OCI-LY1 (cell line): ENCODE data around the gene STK39.

Source experiments
- H2AFZ ChIP-seq: fragments of 200-600 bp; sonication (generic), shearing (Covaris generic); 2 replicates; pipeline ENCODE4 v1.6.0; 2014; ENCODE audit warnings: antibody characterized with exemption, mild to moderate bottlenecking, low read length
- H3F3A ChIP-seq: fragments of 200-600 bp; sonication (generic), shearing (Covaris generic); 2 replicates; pipeline ENCODE4 v1.6.0; 2014; ENCODE audit warnings: mild to moderate bottlenecking, antibody characterized with exemption, low read length, moderate library complexity; ENCODE audit not compliant: insufficient read depth
- H3K27ac ChIP-seq: fragments of 200-600 bp; sonication (generic); 2 replicates; pipeline ENCODE4 v1.5.1; 2014; ENCODE audit warnings: low read length, mixed run types, mild to moderate bottlenecking, low read depth; ENCODE audit not compliant: poor library complexity, severe bottlenecking
- H3K27me3 ChIP-seq: fragments of 200-600 bp; sonication (generic); 2 replicates; pipeline ENCODE4 v1.6.0; 2014; ENCODE audit warnings: antibody characterized with exemption, mild to moderate bottlenecking, low read length, moderate library complexity; ENCODE audit not compliant: insufficient read depth
- H3K36me3 ChIP-seq: fragments of 200-600 bp; sonication (generic); 2 replicates; pipeline ENCODE4 v1.6.1; 2014; ENCODE audit warnings: mild to moderate bottlenecking, antibody characterized with exemption, low read length, moderate library complexity, mixed read lengths; ENCODE audit not compliant: insufficient read depth
- H3K4me1 ChIP-seq: fragments of 200-600 bp; sonication (generic); 2 replicates; pipeline ENCODE4 v1.5.1; 2014; ENCODE audit warnings: mild to moderate bottlenecking, low read length, moderate library complexity; ENCODE audit not compliant: insufficient read depth, severe bottlenecking
- H3K4me2 ChIP-seq: fragments of 200-600 bp; sonication (generic), shearing (Covaris generic); 2 replicates; pipeline ENCODE4 v1.6.1; 2014; ENCODE audit warnings: low read length
- H3K4me3 ChIP-seq: fragments of 200-600 bp; sonication (generic); 2 replicates; pipeline ENCODE4 v1.5.1; 2014; ENCODE audit warnings: low read length, low read depth, mild to moderate bottlenecking, mixed read lengths; ENCODE audit not compliant: poor library complexity, severe bottlenecking
- H3K79me2 ChIP-seq: fragments of 200-600 bp; shearing (Covaris generic); 2 replicates; pipeline ENCODE4 v1.6.1; 2016; ENCODE audit warnings: mixed run types, low read length, mixed read lengths; ENCODE audit not compliant: insufficient read depth
- H3K9ac ChIP-seq: fragments of 200-600 bp; sonication (generic), shearing (Covaris generic); 2 replicates; pipeline ENCODE4 v1.6.1; 2014; ENCODE audit warnings: mild to moderate bottlenecking, low read length, mixed read lengths
- H3K9me2 ChIP-seq: fragments of 200-600 bp; sonication (generic), shearing (Covaris generic); 2 replicates; pipeline ENCODE4 v1.6.1; 2014; ENCODE audit warnings: low read depth, mild to moderate bottlenecking, low read length, mixed read lengths
- H3K9me3 ChIP-seq: fragments of 200-600 bp; shearing (Covaris generic); 2 replicates; pipeline ENCODE4 v1.6.1; 2014; ENCODE audit warnings: low read length, mixed read lengths
- H4K20me1 ChIP-seq: fragments of 200-600 bp; sonication (generic), shearing (Covaris generic); 2 replicates; pipeline ENCODE4 v1.6.0; 2016; ENCODE audit warnings: mild to moderate bottlenecking, low read length; ENCODE audit not compliant: insufficient read depth
- CTCF ChIP-seq: fragments of 200-600 bp; sonication (generic), shearing (Covaris generic); IDR thresholded peaks from 2 replicates; pipeline ENCODE4 v1.5.1; 2017; ENCODE audit warnings: mild to moderate bottlenecking, antibody characterized with exemption, low read length, moderate library complexity, mixed read lengths
- EZH2 ChIP-seq: fragments of 200-600 bp; sonication (generic), shearing (Covaris generic); IDR thresholded peaks from 2 replicates; pipeline ENCODE4 v1.8.0; 2017; ENCODE audit warnings: borderline replicate concordance, mixed run types, mild to moderate bottlenecking, antibody characterized with exemption, low read length, moderate library complexity, mixed read lengths

The STK39 gene

GRCh38 chr2:167987558-167987957, 259.8 kb downstream of the STK39 start:
- Histone ChIP-seq H3K36me3 (peaks cover 6% of the 10 kb centered on the region; the same call in 1 of the 2 replicates), H3K27ac (no peak overlapping the region), H3K27me3 (no peaks in the 10 kb centered on the region), H3K9ac (no peak overlapping the region), H4K20me1 (no peaks in the 10 kb centered on the region), H3K79me2 (no peaks in the 10 kb centered on the region), H3K4me2 (no peak overlapping the region), H3K4me1 (no peaks in the 10 kb centered on the region), H3K9me2 (no peaks in the 10 kb centered on the region), H3K4me3 (no peak overlapping the region), H2AFZ (no peak overlapping the region), H3F3A (no peaks in the 10 kb centered on the region), H3K9me3 (no peaks in the 10 kb centered on the region)
- TF ChIP-seq EZH2 (no peak), CTCF (no peak)

DNA sequence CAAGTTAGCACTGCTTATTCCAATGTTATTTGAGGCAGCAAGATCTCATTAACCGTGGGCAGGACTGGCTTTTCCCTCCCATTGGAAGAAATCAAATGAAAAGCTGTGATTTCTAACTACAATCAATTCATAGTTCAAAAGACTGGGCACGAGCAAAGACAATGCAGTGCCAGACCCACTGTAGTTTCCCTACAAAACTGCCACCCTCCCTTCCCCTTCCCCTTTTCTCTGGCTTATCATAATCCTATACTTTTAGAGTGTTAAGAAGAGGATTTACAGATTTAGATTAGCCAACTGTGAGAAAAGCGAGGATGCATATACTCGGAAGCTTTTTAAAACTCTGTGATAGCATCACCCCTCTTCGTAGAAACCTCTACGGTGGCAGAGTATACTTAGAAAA, 260.4 kb downstream of the STK39 start:
- Histone ChIP-seq H3F3A (no peaks in the 10 kb centered on the region), H3K79me2 (no peaks in the 10 kb centered on the region), H2AFZ (no peak overlapping the region), H3K9me3 (no peaks in the 10 kb centered on the region), H3K36me3 (peaks cover 6% of the 10 kb centered on the region; the same call in 1 of the 2 replicates), H3K4me3 (no peak overlapping the region), H3K4me2 (no peak overlapping the region), H3K27me3 (no peaks in the 10 kb centered on the region), H4K20me1 (no peaks in the 10 kb centered on the region), H3K27ac (no peak overlapping the region), H3K9ac (no peak overlapping the region), H3K4me1 (no peaks in the 10 kb centered on the region), H3K9me2 (no peaks in the 10 kb centered on the region)
- no peak for TF ChIP-seq EZH2
- no peak for TF ChIP-seq CTCF

DNA sequence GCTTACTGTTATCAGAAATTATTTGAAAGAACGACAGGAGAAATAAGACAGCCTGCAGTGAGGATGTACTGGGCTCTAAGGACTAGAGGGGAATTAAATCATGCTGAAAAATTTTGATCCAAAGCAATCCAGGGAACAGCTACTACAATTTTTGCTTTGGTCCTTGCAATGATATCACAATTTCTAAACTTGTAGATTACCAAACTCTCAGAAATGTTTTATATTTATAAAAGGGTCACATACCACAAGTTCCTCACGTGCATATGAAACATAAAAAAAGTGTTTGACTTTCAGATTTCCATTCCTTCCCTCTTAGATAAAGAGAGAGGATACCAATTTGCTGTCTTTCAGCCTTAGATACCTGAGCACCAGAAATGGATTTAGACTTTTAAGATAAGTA, 261.2 kb downstream of the STK39 start:
- no peaks in the 10 kb centered on the region for H3K4me1 ChIP-seq
- no peak overlapping the region for H3K4me3 ChIP-seq
- no peaks in the 10 kb centered on the region for H3K79me2 ChIP-seq
- H3K36me3 ChIP-seq, result peaks cover 6% of the 10 kb centered on the region; the same call in 1 of the 2 replicates
- H3K27ac ChIP-seq, result no peak overlapping the region
- no peaks in the 10 kb centered on the region for H4K20me1 ChIP-seq
- no peaks in the 10 kb centered on the region for H3F3A ChIP-seq
- no peaks in the 10 kb centered on the region for H3K9me2 ChIP-seq
- no peak overlapping the region for H2AFZ ChIP-seq
- no peaks in the 10 kb centered on the region for H3K9me3 ChIP-seq
- H3K4me2 ChIP-seq, result no peak overlapping the region
- H3K9ac ChIP-seq, result no peak overlapping the region
- TF ChIP-seq CTCF (no peak), EZH2 (no peak)
- no peaks in the 10 kb centered on the region for H3K27me3 ChIP-seq
